ENCODE data around the gene KRAS. TPM values are rescaled to one million over a fixed set of nuclear protein-coding genes. Genes with fewer than 3 reads are reported as not detected.

The KRAS gene
- total RNA-seq, 5 donors from 2014 or later (not counting 1 experiment from before 2014, with no cell fraction given) = 29.1 to 44.1 (median 31.5) TPM

- Histone ChIP-seq H3K36me3 (ENCODE audit: control insufficient read depth in 2 of 2, extremely low read depth in 1 of 2, insufficient read depth in 1 of 2, low read length in 1 of 2) (peaks cover 0 to 2% of the 10 kb centered on the region in 2 donors), H3K4me3 (ENCODE audit: control insufficient read depth in 1 of 2, extremely low read depth in 1 of 2, low read length in 1 of 2) (no peak overlapping the region), H3K27ac (ENCODE audit: low read length) (no peak overlapping the region), H3K27me3 (replicated peaks in 1 of 2; ENCODE audit: control insufficient read depth in 2 of 2, extremely low read depth in 1 of 2, insufficient read depth in 2 of 2, low read length in 1 of 2) (no peaks in the 10 kb centered on the region), H3K4me1 (ENCODE audit: control insufficient read depth in 1 of 2, extremely low read depth in 1 of 2, insufficient read depth in 2 of 2, low read length in 2 of 2) (peaks cover 8 to 29% of the 10 kb centered on the region in 2 experiments), H3K9me3 (no peaks in the 10 kb centered on the region)
- ATAC-seq (replicated peaks in 1 of 4) (no peak), DNase-seq (no peak)
- Mint-ChIP-seq H3K27me3 (no peaks in the 10 kb centered on the region), H3K4me3 (peak overlapping the region in 2 of 3 donors; percentile 9 to 91), H3K36me3 (peaks cover 18% of the 10 kb centered on the region), H3K27ac (peak overlapping the region in 1 of 2 donors; percentile 5), H3K9me3 (no peaks in the 10 kb centered on the region), H3K4me1 (peaks cover 54 to 65% (median 63%) of the 10 kb centered on the region in 3 donors)
- POLR2A ChIA-PET = interaction anchor here in 1 of 2 donors (0.6 kb wide), 1 partner anchor 14 kb away, joined by 3 read pairs; no protein-coding TSS in a partner anchor
- 97% methylated on average over 19 of the region's 20 CpGs for WGBS (ENCODE audit: insufficient coverage)
- CTCF ChIA-PET = no interaction called here
Measured at GRCh38 chr12:25248137-25248536, 2.6 kb downstream of the KRAS start.

GRCh38 chr12:25245491-25245890 is 5.2 kb downstream of the KRAS start:
- peak overlapping the region in 1 of 3 donors; percentile 8 for H3K4me3 Mint-ChIP-seq
- no peak for ATAC-seq (replicated peaks in 1 of 4)
- Histone ChIP-seq H3K36me3 (ENCODE audit: control insufficient read depth in 2 of 2, extremely low read depth in 1 of 2, insufficient read depth in 1 of 2, low read length in 1 of 2) (peaks cover 0 to 8% of the 10 kb centered on the region in 2 donors), H3K27me3 (replicated peaks in 1 of 2; ENCODE audit: control insufficient read depth in 2 of 2, extremely low read depth in 1 of 2, insufficient read depth in 2 of 2, low read length in 1 of 2) (no peaks in the 10 kb centered on the region), H3K9me3 (no peaks in the 10 kb centered on the region), H3K27ac (ENCODE audit: low read length) (no peak overlapping the region), H3K4me1 (ENCODE audit: control insufficient read depth in 1 of 2, extremely low read depth in 1 of 2, insufficient read depth in 2 of 2, low read length in 2 of 2) (peaks cover 12 to 27% of the 10 kb centered on the region in 2 experiments), H3K4me3 (ENCODE audit: control insufficient read depth in 1 of 2, extremely low read depth in 1 of 2, low read length in 1 of 2) (no peak overlapping the region)
- H3K4me1 Mint-ChIP-seq = peaks cover 55 to 69% (median 62%) of the 10 kb centered on the region in 3 donors
- H3K27me3 Mint-ChIP-seq = no peaks in the 10 kb centered on the region
- POLR2A ChIA-PET = no interaction called here
- CTCF ChIA-PET = interaction anchor here in 1 of 2 donors (0.5 kb wide), 1 partner anchor 75 kb away, joined by 6 read pairs; no protein-coding TSS in a partner anchor
- 99% methylated on average over 6 of the region's 6 CpGs for WGBS (ENCODE audit: insufficient coverage)
- peaks cover 23% of the 10 kb centered on the region for H3K36me3 Mint-ChIP-seq
- H3K27ac Mint-ChIP-seq = peak overlapping the region in 1 of 2 donors; percentile 68
- DNase-seq = no peak
- H3K9me3 Mint-ChIP-seq = no peaks in the 10 kb centered on the region

DNA sequence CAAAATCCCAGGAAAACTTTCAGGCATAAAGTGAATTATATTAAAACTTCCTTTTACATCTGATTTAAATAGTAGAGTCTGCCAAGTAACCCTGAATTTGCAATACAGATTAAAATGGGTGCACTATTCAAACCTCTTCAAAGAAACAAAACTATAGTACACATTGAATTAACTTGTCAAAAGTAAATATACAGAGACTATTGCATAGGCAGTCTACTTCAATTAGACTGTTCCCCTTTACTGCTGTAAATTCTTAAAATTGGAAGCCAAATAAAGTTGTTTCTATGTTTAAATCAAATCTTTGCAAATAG is 7.1 kb downstream of the KRAS start:
- no peaks in the 10 kb centered on the region for H3K9me3 Mint-ChIP-seq

GRCh38 chr12:25242981-25243679 is 7.6 kb downstream of the KRAS start:
- H3K9me3 ChIP-seq = no peaks in the 10 kb centered on the region
- ChIA-PET POLR2A (interaction anchor here in 1 of 2 donors (0.6 to 1.4 kb wide), 3 partner anchors 9 to 142 kb away, joined by 4 to 5 read pairs (median 5); no protein-coding TSS in a partner anchor), CTCF (interaction anchor here in 1 of 2 donors (1.1 to 2.6 kb wide), 3 partner anchors 25 to 134 kb away, joined by 3 to 10 read pairs (median 3); no protein-coding TSS in a partner anchor)
- peaks cover 4 to 14% of the 10 kb centered on the region in 2 experiments for H3K4me1 ChIP-seq (ENCODE audit: control insufficient read depth in 1 of 2, extremely low read depth in 1 of 2, insufficient read depth in 2 of 2, low read length in 2 of 2)
- H3K27me3 ChIP-seq (replicated peaks in 1 of 2; ENCODE audit: control insufficient read depth in 2 of 2, extremely low read depth in 1 of 2, insufficient read depth in 2 of 2, low read length in 1 of 2) = no peaks in the 10 kb centered on the region
- peaks cover 0 to 11% of the 10 kb centered on the region in 2 donors for H3K36me3 ChIP-seq (ENCODE audit: control insufficient read depth in 2 of 2, extremely low read depth in 1 of 2, insufficient read depth in 1 of 2, low read length in 1 of 2)
- peaks cover 36% of the 10 kb centered on the region for H3K36me3 Mint-ChIP-seq
- no peak overlapping the region for H3K4me3 Mint-ChIP-seq
- H3K27me3 Mint-ChIP-seq = no peaks in the 10 kb centered on the region
- peak overlapping the region; percentile 73 to 74 for H3K27ac Mint-ChIP-seq
- no peak for ATAC-seq (replicated peaks in 1 of 4)
- no peak for DNase-seq
- no peaks in the 10 kb centered on the region for H3K9me3 Mint-ChIP-seq
- no peak overlapping the region for H3K4me3 ChIP-seq (ENCODE audit: control insufficient read depth in 1 of 2, extremely low read depth in 1 of 2, low read length in 1 of 2)
- no CpG with 5 or more reads among the region's 5 CpGs for WGBS (ENCODE audit: insufficient coverage)
- H3K27ac ChIP-seq (ENCODE audit: low read length) = no peak overlapping the region
- H3K4me1 Mint-ChIP-seq = peaks cover 53 to 65% (median 55%) of the 10 kb centered on the region in 3 donors

More for the DNA sequence above, 7.1 kb downstream of the KRAS start:
- Histone ChIP-seq H3K27ac (ENCODE audit: low read length) (no peak overlapping the region), H3K9me3 (no peaks in the 10 kb centered on the region), H3K27me3 (replicated peaks in 1 of 2; ENCODE audit: control insufficient read depth in 2 of 2, extremely low read depth in 1 of 2, insufficient read depth in 2 of 2, low read length in 1 of 2) (no peaks in the 10 kb centered on the region), H3K4me3 (ENCODE audit: control insufficient read depth in 1 of 2, extremely low read depth in 1 of 2, low read length in 1 of 2) (no peak overlapping the region), H3K36me3 (ENCODE audit: control insufficient read depth in 2 of 2, extremely low read depth in 1 of 2, insufficient read depth in 1 of 2, low read length in 1 of 2) (peaks cover 0 to 11% of the 10 kb centered on the region in 2 donors), H3K4me1 (ENCODE audit: control insufficient read depth in 1 of 2, extremely low read depth in 1 of 2, insufficient read depth in 2 of 2, low read length in 2 of 2) (peaks cover 4 to 15% of the 10 kb centered on the region in 2 experiments)
- ATAC-seq (replicated peaks in 1 of 4) (no peak), DNase-seq (no peak)
- ChIA-PET CTCF (interaction anchor here in 1 of 2 donors (1.1 kb wide), 2 partner anchors 26 to 134 kb away, joined by 3 read pairs; no protein-coding TSS in a partner anchor), POLR2A (interaction anchor here in 1 of 2 donors (0.6 kb wide), 1 partner anchor 93 kb away, joined by 4 read pairs; no protein-coding TSS in a partner anchor)
- H3K4me1 Mint-ChIP-seq = peaks cover 55 to 67% (median 56%) of the 10 kb centered on the region in 3 donors
- H3K27me3 Mint-ChIP-seq = no peaks in the 10 kb centered on the region
- peaks cover 33% of the 10 kb centered on the region for H3K36me3 Mint-ChIP-seq
- H3K4me3 Mint-ChIP-seq = no peak overlapping the region
- H3K27ac Mint-ChIP-seq = peak overlapping the region in 1 of 2 donors; percentile 73

- no peaks in the 10 kb centered on the region for H3K27me3 Mint-ChIP-seq
- peaks cover 41% of the 10 kb centered on the region for H3K36me3 Mint-ChIP-seq
- H3K27ac ChIP-seq (ENCODE audit: low read length) = peak overlapping the region; percentile 60
- ChIA-PET CTCF (interaction anchor here (0.6 to 2.6 kb wide), 39 partner anchors 8 to 195 kb away, joined by 3 to 26 read pairs (median 4); partner anchors contain the start of genes DNAI7 (in 2 of the 2), ETFRF1 (in 2 of the 2) and KRAS (in 2 of the 2)), POLR2A (interaction anchor here (0.5 to 1.7 kb wide), 13 partner anchors 9 to 144 kb away, joined by 3 to 11 read pairs (median 5); partner anchors contain the start of genes KRAS (in 2 of the 2), DNAI7 (in 1 of the 2) and ETFRF1 (in 1 of the 2))
- H3K4me1 ChIP-seq (ENCODE audit: control insufficient read depth in 1 of 2, extremely low read depth in 1 of 2, insufficient read depth in 2 of 2, low read length in 2 of 2) = peaks cover 4 to 10% of the 10 kb centered on the region in 2 experiments
- H3K27ac Mint-ChIP-seq = peak overlapping the region; percentile 43 to 81
- H3K4me3 Mint-ChIP-seq = no peak overlapping the region
- no CpG with 5 or more reads among the region's 6 CpGs for WGBS (ENCODE audit: insufficient coverage)
- ATAC-seq (replicated peaks in 1 of 4) (peak; percentile 75 to 91 (median 79)), DNase-seq (peak in 28 of 35 experiments; percentile 16 to 75 (median 34))
- peaks cover 5 to 19% of the 10 kb centered on the region in 2 donors for H3K36me3 ChIP-seq (ENCODE audit: control insufficient read depth in 2 of 2, extremely low read depth in 1 of 2, insufficient read depth in 1 of 2, low read length in 1 of 2)
- H3K9me3 Mint-ChIP-seq = no peaks in the 10 kb centered on the region
- H3K9me3 ChIP-seq = no peaks in the 10 kb centered on the region
- peaks cover 49 to 70% (median 58%) of the 10 kb centered on the region in 3 donors for H3K4me1 Mint-ChIP-seq
- H3K27me3 ChIP-seq (replicated peaks in 1 of 2; ENCODE audit: control insufficient read depth in 2 of 2, extremely low read depth in 1 of 2, insufficient read depth in 2 of 2, low read length in 1 of 2) = no peaks in the 10 kb centered on the region
- H3K4me3 ChIP-seq (ENCODE audit: control insufficient read depth in 1 of 2, extremely low read depth in 1 of 2, low read length in 1 of 2) = no peak overlapping the region
Measured at GRCh38 chr12:25241167-25242020, 9.3 kb downstream of the KRAS start.

- Mint-ChIP-seq H3K4me1 (peaks cover 26 to 56% (median 47%) of the 10 kb centered on the region in 3 donors), H3K27ac (no peak overlapping the region), H3K4me3 (no peak overlapping the region), H3K9me3 (no peaks in the 10 kb centered on the region), H3K27me3 (no peaks in the 10 kb centered on the region), H3K36me3 (peaks cover 37% of the 10 kb centered on the region)
- Histone ChIP-seq H3K27ac (ENCODE audit: low read length) (no peak overlapping the region), H3K4me1 (ENCODE audit: control insufficient read depth in 1 of 2, extremely low read depth in 1 of 2, insufficient read depth in 2 of 2, low read length in 2 of 2) (peaks cover 3 to 5% of the 10 kb centered on the region in 2 experiments), H3K36me3 (ENCODE audit: control insufficient read depth in 2 of 2, extremely low read depth in 1 of 2, insufficient read depth in 1 of 2, low read length in 1 of 2) (peaks cover 5 to 30% of the 10 kb centered on the region in 2 donors), H3K4me3 (ENCODE audit: control insufficient read depth in 1 of 2, extremely low read depth in 1 of 2, low read length in 1 of 2) (no peak overlapping the region), H3K27me3 (replicated peaks in 1 of 2; ENCODE audit: control insufficient read depth in 2 of 2, extremely low read depth in 1 of 2, insufficient read depth in 2 of 2, low read length in 1 of 2) (no peaks in the 10 kb centered on the region), H3K9me3 (no peaks in the 10 kb centered on the region)
- DNase-seq (no peak), ATAC-seq (replicated peaks in 1 of 4) (no peak)
- ChIA-PET CTCF (no interaction called here), POLR2A (interaction anchor here (0.6 to 1.5 kb wide), 2 partner anchors 19 to 24 kb away, joined by 3 to 4 read pairs; no protein-coding TSS in a partner anchor)
- WGBS (ENCODE audit: insufficient coverage) = 100% methylated on average over 1 of the region's 4 CpGs
Measured at GRCh38 chr12:25236626-25237025, 14.1 kb downstream of the KRAS start.
